GM19455 (cell line): ENCODE data around the gene RIPK3.

Source experiments
- ATAC-seq: cut with Tn5 transposase; IDR thresholded peaks from one replicate; pipeline ENCODE4 v1.9.1; 2021; ENCODE audit not compliant: unreplicated experiment

The RIPK3 gene

DNA sequence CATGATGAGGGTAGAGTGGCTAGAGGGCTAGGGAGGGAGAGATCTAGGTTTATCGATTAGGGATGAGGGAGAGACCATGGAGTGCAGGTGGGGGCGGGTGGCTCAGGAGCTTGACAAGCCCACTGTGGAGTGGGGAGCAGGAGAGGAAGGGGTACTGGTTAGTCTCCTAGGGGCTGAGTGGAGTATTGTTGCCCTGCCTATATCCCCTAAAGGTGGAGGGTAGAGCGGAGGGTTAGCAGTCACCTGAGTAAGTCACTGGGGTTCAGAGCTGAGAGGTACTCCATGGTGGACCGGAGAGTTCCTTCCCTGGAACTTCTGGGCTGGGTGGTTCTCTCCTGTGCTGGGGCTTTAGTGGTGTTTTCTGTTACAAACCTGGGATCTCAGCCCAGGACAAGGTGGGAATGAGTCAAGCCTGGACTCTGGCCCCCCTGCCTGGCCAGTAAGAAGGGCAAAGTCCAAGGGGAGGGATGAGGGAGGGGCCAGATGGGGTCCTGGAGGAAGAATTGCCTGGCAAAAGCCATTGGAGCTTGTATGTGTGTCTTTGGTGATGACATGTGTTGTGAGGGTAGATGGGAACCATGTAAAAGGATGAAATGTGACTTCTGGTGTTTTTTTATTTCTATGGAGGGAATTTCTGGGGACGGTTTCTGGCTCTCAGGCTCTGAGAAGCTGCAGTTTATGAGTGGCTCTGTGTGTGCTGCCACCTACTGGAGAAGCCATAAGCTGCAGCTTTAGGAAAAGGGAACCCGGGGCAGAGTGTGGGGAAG, 32.0 kb downstream of the RIPK3 start, which contains the start of gene CIDEB:
Gene CIDEB (minus strand): TSS at position 403 of the 767 bp plus-strand sequence. CDS start 119 bp downstream, at position 284.
- no peak for ATAC-seq

DNA sequence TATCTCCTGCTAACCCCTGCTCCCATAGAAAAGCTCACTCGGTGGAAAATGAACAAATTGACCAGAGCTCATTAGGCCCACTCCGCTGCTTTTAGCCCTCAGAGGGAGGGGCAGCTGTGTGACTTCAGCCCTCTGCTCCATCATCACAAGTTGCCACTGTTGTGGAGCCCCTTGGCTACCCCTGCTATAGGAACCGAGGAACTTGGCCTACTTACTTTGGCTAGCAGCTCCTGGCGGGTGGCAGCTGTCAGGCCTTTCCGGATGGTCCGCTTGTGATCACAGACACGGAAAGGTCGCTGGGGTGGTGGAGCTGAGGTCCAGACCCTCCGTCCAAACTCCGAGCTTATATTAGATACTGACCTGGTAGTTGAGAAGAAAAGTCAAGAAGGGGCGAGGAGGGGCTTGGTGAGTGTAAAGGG, 32.6 kb downstream of the RIPK3 start:
- no peak for ATAC-seq

DNA sequence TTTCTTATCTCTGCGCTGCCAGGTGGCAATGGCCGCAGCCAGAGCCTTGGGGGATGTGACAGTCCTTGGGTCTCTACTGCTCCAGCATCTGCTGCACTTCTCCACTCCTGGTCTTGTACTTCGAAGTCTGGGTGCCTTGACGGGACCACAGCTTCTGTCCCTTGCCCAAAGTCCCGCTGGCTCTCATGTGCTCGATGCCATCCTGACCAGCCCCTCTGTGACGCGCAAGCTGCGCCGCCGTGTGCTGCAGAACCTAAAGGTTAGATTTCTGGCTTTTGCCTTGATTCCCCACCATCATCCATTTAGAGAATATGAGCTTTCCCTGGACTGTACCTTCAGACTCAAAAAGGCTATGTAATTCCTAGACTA, 35.8 kb downstream of the RIPK3 start:
- no peak for ATAC-seq

DNA sequence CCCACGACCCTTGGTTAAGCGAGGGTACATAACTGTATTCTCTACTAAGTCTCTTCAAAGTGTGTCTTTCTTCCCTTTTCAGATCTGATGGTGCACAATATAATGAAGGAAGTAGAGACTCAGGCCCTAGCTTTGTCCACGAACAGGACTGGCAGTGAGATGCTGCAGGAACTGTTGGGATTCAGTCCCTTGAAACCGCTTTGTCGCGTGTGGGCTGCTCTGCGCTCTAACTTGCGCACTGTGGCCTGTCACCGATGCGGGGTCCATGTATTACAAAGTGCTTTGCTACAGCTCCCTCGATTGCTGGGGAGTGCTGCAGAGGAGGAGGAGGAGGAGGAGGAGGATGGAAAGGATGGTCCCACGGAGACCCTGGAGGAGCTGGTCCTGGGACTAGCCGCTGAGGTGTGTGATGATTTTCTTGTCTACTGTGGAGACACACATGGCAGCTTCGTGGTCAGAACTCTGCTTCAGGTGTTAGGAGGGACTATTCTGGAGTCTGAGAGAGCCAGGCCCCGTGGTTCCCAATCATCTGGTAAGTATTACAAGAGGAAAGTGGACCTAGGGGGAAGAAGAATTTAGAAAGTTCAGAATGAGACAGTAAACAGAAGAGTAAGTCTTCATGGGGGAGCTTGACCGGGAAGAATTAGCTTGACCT, 39.3 kb downstream of the RIPK3 start:
- ATAC-seq = no peak

DNA sequence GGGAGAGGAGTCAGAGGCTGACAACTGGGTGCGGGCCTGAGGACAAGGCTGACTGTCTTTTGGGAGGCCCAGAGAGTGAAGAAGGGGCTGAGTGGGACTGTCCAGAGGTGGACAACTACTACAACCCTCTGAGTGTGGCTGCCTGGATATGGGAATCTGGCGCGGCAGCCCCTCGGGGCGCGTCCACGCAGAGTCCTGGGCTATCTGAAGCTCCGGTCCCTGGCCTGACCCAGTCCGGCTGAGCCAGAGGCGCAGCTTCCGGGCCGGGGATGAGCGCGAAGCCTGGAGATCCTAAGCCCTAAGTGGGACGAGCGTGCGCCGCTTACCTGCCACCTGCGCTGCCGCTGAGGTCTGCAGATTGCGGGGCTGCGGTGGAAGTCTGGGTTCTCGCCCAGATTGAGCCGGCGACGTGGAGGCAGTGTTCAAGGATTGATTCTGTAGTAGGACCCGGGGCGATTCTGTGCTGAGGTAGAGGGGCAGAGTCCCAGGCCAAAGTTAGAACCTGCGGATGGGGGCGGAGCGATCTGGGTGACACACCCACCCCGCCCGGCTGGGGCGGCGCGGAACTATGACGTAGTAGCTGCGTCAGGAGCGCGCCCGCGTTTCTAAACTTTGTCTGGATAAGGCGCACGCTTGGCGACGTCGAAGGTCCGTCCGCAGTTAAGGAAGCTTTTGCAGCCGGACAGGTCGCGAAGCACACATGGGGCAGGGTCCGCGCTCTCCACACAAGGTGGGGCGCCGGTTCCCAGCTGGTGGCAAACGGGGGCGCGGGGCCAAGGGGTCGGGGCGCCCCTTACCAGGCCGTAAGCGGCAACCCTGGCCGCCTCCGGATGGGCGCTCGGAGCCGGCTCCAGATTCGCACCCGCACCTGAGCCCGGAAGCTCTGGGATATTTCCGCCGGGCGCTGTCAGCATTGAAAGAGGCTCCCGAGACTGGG, 40.3 kb downstream of the RIPK3 start, which contains the start of the genes DHRS1 and NOP9:
Gene DHRS1 (minus strand): TSS at position 526 of the 937 bp plus-strand sequence. CDS start 674 bp downstream, outside the sequence.
Gene NOP9 (plus strand): TSS at position 596 of the 937 bp plus-strand sequence. CDS start 105 bp downstream, at position 701.
- ATAC-seq = peak; percentile 81

DNA sequence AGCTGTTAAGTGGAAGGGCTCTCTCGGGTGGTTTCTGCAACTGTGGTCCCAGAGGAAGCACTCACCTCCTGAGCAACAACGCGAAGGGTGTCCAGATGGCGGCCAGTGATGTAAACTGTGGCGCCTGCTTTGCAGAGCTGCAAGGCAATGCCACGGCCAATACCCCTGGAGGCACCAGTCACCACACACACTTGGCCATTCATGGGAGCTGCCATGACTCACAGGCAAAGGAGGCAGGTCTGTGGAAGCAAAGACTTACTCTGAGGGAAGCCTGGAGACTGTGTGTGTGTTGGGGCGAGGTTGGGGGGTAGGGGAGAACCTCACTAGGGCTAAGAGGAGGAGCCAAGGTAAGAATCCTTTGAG, 40.9 kb downstream of the RIPK3 start:
- no peak for ATAC-seq

DNA sequence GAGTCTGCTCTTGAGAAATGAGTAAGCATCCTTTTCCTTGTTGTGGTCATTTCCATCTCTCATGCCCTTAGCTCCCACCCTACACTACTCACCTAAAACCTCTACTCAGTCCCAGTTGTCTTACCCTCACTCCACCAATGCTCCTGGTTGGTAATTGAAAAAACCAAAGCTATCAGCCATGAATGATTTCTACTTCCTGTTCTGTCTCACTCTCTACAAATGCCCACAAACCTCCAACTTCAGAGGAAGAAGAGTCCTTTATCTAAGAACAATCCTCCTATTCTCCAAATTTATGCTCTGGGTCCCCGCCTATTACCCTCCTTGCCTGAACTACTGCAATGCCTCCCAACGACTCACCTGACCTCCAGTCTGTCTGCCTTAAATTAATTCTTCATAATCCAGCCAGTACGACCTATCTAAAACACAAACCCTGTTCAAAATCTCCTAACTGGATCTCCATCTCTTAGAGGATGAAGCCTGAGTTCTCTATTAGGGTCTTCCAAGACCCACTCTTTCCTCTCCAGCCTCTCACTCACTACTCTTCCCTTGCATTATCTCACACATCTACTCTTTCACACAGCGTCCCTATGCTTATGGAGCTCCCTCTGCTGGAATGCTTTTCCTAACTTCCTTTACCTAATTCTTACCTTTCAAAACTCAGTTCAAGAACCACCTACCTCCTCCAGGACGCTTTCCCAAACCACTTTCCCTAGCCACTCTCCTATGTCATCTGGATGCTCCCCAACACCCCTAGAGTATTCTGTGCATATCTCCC, 42.4 kb downstream of the RIPK3 start:
- no peak for ATAC-seq

DNA sequence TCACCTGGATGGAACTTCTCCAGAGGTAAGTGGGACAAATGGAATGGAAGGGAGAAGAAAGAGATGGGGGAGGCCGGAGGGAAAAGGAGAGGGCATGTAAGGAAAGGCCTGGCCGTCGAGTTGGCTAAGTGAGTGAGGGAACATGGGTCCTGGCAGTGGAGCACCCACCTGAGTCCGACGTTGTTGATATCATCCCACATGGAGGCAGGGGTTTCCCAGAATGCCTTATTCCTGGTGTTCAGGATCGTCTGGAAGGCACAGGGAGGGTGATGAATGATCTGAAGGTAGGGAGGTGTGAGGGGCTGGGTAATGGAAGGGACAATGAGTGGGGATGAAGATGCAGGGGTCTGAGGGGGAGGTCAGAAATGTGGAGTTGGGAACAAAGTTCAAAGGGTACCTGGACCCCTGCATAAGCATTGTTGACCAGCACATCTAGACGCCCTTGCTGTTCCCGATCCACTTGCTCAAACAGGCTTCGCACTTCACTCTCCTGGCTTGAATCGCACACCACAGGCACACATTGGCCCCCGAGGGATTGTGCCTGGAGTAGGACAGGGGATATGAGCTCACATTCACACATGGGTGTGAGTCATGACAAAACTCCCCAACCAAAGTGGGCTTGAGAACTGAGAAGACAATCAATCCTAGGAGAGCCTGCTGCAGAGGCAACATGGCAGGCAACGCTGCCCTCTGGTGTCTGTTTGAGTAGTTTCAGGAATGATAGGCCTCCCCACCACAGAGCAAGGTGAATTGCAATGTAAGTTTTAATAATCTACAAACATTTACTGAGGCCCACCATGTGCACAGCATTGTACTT, 43.2 kb downstream of the RIPK3 start:
- no peak for ATAC-seq

DNA sequence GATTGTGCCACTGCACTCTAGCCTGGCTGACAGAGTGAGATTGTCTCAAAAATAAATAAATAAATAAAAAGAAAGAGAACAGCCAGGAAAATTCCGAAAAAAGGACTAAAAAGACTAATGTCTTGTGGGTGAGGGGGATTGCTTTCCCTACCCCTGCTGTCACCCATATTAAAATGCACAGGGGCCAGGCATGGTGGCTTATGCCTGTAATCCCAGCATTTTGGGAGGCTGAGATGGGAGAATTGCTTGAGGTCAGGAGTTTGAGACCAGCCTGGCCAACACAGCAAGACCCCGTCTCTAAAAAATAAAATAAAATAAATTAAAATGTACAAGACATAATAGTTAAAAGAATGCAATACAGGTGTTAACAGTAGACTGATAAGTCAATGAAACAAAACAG, 46.3 kb downstream of the RIPK3 start:
- no peak for ATAC-seq

DNA sequence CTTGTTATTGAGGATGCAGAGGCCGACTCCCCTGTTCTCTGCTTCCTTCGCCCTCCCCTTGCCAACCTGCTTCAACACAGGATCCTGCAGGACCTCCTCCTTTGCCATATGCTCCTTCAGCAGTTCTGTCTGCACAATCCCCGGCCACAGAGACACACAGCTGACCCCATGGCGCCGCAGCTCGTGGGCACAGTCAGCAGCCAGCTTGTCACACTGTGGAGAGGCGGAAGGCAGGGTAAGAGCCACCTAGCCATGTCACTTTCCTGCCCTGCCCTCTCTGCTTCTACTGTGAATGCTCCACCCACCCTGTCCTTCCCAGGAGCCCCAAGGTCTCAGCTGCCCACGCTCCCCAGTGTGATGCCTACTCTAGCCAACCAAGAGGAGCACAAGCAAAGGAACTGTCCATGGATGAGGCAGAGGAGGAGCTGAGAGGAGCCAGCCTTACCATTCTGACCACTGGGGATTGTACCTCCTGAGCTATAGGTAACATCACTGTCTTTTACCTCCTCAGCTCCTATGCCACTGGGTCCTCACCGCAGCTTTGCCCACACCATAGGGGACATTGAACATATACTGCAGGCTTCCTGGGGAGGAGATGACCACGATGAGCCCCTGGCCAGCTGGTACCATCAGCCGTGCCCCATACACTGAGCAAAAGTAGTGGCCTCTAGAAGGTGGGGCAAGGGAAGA, 47.5 kb downstream of the RIPK3 start:
- ATAC-seq = no peak

DNA sequence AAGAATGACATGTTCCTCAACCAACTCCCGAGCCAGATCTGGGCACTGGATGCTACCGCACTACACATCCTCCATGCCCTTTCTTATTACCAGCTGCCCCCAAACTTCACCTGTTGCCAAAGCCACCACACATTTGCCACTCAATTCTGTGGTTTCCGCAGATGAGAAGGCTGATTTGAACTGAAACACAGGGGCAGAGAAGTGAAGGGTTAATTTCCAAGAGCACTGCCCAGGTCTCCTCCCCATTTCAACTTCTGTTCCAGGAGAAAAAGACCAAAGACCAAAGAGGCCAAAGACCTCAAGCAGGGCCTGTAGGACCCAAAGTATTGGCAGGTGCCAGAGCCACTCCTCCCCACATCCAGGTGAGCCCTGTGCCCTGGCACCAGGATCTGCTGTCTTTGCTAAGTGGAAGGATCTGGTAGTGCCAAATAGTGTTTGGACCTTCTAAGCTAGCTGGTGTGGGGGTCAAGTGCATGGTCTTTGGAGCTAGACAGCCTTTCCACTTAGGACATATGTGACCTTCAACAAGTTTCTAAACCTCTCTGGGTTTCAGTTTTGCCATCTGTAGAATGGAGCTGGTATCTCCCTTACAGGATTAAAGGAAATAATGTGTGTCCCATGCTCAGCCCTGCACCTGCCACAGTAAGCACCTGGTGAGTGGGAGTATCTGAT, 48.2 kb downstream of the RIPK3 start:
- no peak for ATAC-seq

DNA sequence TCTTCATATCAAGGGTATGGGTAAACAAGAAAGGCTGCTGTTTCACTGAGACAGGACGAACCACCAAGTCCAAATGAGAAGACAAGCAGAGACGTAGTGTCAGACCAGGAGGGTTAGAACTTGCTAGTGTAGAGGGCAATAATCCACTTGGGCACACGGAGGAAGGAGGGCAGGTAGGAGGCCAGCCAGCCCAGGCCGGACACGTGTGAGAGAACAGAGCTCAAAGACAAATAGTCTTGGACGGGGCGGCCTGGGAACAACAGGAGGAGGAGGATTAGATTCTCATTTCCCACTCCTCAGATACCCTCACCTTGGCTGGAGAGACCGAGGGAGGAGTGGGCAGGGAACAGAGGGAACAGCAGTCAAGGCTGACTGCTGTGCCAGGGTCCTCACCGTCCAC, 49.0 kb downstream of the RIPK3 start:
- no peak for ATAC-seq

DNA sequence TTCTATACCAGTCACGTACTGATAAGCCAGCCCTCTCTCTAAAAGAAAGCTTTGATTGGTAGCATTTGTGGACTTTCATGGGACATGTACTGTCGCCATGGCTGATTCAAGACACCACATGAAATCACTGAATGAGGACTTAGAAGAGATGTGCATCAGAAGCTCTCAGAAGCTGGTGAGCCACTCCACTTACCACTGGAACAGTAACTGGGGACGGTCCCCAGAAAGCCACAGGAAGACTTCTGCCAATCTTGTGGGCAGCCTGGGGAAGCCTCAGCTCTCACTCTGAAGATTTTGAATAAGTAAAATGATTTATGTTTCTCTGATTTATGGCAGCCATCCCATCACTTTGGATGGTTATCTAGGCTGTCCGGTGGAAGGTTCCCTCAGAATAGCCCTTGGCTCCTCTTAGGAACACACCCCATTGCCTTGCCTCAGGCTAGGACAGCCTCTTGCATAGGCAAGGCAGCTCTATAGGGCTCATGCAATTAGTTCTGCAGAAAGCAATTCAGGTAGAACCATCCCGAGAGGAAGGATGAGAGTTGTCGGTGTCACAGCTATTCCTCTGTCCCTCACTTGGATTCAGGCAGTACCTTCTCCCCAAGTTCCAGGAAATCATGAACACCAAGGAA, 50.0 kb downstream of the RIPK3 start:
- no peak for ATAC-seq

DNA sequence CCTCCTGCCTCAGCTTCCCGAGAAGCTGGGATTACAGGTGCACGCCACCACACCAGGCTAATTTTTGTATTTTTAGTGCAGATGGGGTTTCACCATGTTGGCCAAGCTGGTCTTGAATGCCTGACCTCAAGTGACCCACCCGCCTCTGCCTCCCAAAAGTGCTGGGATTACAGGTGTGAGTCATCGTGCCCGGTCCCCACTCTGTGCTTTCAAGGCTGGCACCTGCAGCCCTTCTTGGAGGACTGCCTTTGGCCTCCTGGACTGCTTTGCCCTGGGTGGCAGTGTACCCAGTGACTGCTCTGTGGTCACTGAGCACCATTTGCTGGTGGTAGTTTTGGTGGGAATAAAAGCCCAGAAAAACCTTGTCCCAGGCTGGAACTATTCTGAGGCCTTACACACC, 52.8 kb downstream of the RIPK3 start:
- ATAC-seq = no peak
